ENCODE data around the gene CD4.

- no peak for TF ChIP-seq POLR2AphosphoS5 (IDR thresholded peaks at IDR 0.05; ENCODE audit: low read depth, low read length)
- TF ChIP-seq POLR2A (IDR thresholded peaks at IDR 0.05; ENCODE audit: low read depth, low read length) = no peak
- TF ChIP-seq TAF1 (IDR thresholded peaks at IDR 0.05; ENCODE audit: borderline replicate concordance, low read depth, low read length) = no peak
Measured at GRCh38 chr12:6754411-6754810, 34.9 kb upstream of the CD4 start.
